ENCODE results near the gene PLA2G3.
"Not testable (repeated sequence)": the region's sequence is repeated elsewhere in the genome, so short reads cannot be mapped to it uniquely, and the experiment has no call there.

The PLA2G3 gene

GRCh38 chr22:31100762-31101525 lies 39.4 kb downstream of the PLA2G3 start:
- no peak for TF ChIP-seq CTCF (conservative IDR thresholded peaks at IDR 0.05; ENCODE audit: low read length)
- DNase-seq (ENCODE audit: low read depth): no peak
- no peak overlapping the region for H3K4me3 ChIP-seq (ENCODE audit: low read length)

- no peak for TF ChIP-seq CTCF (conservative IDR thresholded peaks at IDR 0.05; ENCODE audit: low read length)
- no peak overlapping the region for H3K4me3 ChIP-seq (ENCODE audit: low read length)
- no peak for DNase-seq (ENCODE audit: low read depth)
Measured at GRCh38 chr22:31099841-31100761, 40.2 kb downstream of the PLA2G3 start.

GRCh38 chr22:31099386-31099785 lies 40.9 kb downstream of the PLA2G3 start:
- no peak overlapping the region for H3K4me3 ChIP-seq (ENCODE audit: low read length)
- no peak for DNase-seq (ENCODE audit: low read depth)
- TF ChIP-seq CTCF (conservative IDR thresholded peaks at IDR 0.05; ENCODE audit: low read length): no peak

GRCh38 chr22:31098632-31099110 lies 41.6 kb downstream of the PLA2G3 start:
- no peak for TF ChIP-seq CTCF (conservative IDR thresholded peaks at IDR 0.05; ENCODE audit: low read length)
- H3K4me3 ChIP-seq (ENCODE audit: low read length): no peak overlapping the region
- DNase-seq (ENCODE audit: low read depth): no peak

GRCh38 chr22:31097941-31098631 lies 42.2 kb downstream of the PLA2G3 start:
- TF ChIP-seq CTCF (conservative IDR thresholded peaks at IDR 0.05; ENCODE audit: low read length): no peak
- DNase-seq (ENCODE audit: low read depth): no peak
- no peak overlapping the region for H3K4me3 ChIP-seq (ENCODE audit: low read length)

GRCh38 chr22:31097539-31097938 lies 42.8 kb downstream of the PLA2G3 start:
- not testable (repeated sequence) for DNase-seq (ENCODE audit: low read depth); H3K4me3 ChIP-seq (ENCODE audit: low read length)

- no peak overlapping the region for H3K4me3 ChIP-seq (ENCODE audit: low read length)
- TF ChIP-seq CTCF (conservative IDR thresholded peaks at IDR 0.05; ENCODE audit: low read length): no peak
- no peak for DNase-seq (ENCODE audit: low read depth)
Measured at GRCh38 chr22:31096657-31097279, 43.5 kb downstream of the PLA2G3 start.

Data from AG10803 (cell line).